ENCODE data around the gene GSTO2.

Gene GSTO2

DNA sequence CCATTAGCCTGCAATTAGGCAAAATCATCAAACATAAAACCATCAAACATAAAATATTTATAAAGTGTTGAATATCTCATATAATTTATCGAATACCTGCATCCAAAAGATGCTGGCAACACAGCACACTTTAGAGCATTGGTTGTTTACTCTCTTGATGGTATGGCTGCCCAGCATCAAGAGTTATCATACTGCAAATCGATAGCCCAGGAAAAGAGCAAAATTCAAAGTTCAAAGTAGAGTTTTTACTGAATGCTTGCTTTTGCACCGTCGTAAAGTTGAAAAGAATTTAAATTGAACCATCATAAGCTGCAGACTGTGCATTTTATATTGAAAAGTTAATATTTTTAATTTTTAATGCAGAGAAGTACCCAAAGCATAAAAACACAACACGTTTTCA is 4.2 kb upstream of the GSTO2 start:
- Histone ChIP-seq H3K27me3 (ENCODE audit: control insufficient read depth, insufficient read depth, low read length) (no peaks in the 10 kb centered on the region), H3K36me3 (ENCODE audit: control insufficient read depth, insufficient read depth, low read length) (peaks cover 73% of the 10 kb centered on the region), H3K9ac (ENCODE audit: low read depth, low read length) (no peak overlapping the region), H3K9me3 (ENCODE audit: control insufficient read depth, insufficient read depth, low read length) (no peaks in the 10 kb centered on the region), H3K4me1 (ENCODE audit: control insufficient read depth, insufficient read depth, low read length) (peaks cover 5% of the 10 kb centered on the region), H3K4me3 (ENCODE audit: low read depth, low read length) (no peak overlapping the region), H3K27ac (ENCODE audit: low read depth, low read length) (no peak overlapping the region)

DNA sequence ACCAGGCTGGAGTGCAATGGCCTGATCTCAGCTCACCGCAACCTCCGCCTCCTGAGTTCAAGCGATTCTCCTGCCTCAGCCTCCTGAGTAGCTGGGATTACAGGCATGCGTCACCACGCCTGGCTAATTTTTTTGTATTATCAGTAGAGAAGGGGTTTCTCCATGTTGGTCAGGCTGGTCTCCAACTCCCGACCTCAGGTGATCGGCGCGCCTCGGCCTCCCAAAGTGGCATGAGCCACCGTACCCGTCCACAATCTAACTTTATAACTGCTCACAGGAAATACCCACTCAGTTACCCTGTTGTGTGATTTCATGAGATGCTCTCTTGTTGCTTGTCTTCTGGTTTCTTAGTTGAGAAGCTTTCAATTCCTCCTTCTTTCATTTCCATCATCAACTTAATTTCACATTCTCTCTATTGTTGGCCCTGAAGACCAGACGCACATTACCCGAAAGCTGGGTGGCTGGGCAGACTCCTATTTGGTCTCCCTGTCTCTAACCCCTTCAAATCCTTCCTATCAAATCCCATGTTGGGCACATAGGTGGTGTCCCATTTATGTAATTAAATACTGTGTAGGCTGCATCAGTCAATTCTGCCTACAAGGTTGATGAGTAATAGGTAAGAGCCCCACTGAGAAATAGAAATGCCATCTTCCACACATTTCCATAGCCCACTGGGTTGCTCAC is 1.1 kb upstream of the GSTO2 start:
- H3K27me3 ChIP-seq (ENCODE audit: control insufficient read depth, insufficient read depth, low read length), result no peaks in the 10 kb centered on the region
- H3K4me1 ChIP-seq (ENCODE audit: control insufficient read depth, insufficient read depth, low read length), result peaks cover 5% of the 10 kb centered on the region
- H3K9ac ChIP-seq (ENCODE audit: low read depth, low read length), result peak overlapping the region; percentile 96
- H3K4me3 ChIP-seq (ENCODE audit: low read depth, low read length), result peak overlapping the region; percentile 93
- H3K27ac ChIP-seq (ENCODE audit: low read depth, low read length), result peak overlapping the region; percentile 85
- H3K36me3 ChIP-seq (ENCODE audit: control insufficient read depth, insufficient read depth, low read length), result peaks cover 44% of the 10 kb centered on the region
- H3K9me3 ChIP-seq (ENCODE audit: control insufficient read depth, insufficient read depth, low read length), result no peaks in the 10 kb centered on the region

DNA sequence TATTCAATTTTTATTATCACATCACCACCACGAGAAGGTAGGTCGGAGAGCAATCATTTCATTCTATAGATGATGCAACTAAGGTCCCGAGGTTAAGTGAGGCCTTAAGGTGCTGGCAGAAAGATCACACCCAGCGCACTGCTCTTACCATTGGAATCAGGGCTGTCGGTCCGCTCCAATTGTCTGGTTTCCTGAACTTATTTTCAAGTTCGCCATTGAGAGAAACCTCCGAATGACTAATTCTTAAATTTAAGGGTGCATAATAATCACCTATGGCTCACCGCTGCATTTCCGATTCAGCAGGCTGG is 625 bp upstream of the GSTO2 start:
- Histone ChIP-seq H3K4me3 (ENCODE audit: low read depth, low read length) (peak overlapping the region; percentile 93), H3K27me3 (ENCODE audit: control insufficient read depth, insufficient read depth, low read length) (no peaks in the 10 kb centered on the region; the same call in 1 of the 2 replicates), H3K4me1 (ENCODE audit: control insufficient read depth, insufficient read depth, low read length) (peaks cover 5% of the 10 kb centered on the region), H3K9me3 (ENCODE audit: control insufficient read depth, insufficient read depth, low read length) (no peaks in the 10 kb centered on the region), H3K27ac (ENCODE audit: low read depth, low read length) (peak overlapping the region; percentile 85), H3K9ac (ENCODE audit: low read depth, low read length) (peak overlapping the region; percentile 96), H3K36me3 (ENCODE audit: control insufficient read depth, insufficient read depth, low read length) (peaks cover 39% of the 10 kb centered on the region)

GRCh38 chr10:104273286-104273685 is 4.3 kb downstream of the GSTO2 start:
- Histone ChIP-seq H3K9ac (ENCODE audit: low read depth, low read length) (no peak overlapping the region), H3K4me3 (ENCODE audit: low read depth, low read length) (no peak overlapping the region), H3K36me3 (ENCODE audit: control insufficient read depth, insufficient read depth, low read length) (no peaks in the 10 kb centered on the region), H3K27me3 (ENCODE audit: control insufficient read depth, insufficient read depth, low read length) (peaks cover 11% of the 10 kb centered on the region), H3K9me3 (ENCODE audit: control insufficient read depth, insufficient read depth, low read length) (no peaks in the 10 kb centered on the region), H3K27ac (ENCODE audit: low read depth, low read length) (no peak overlapping the region), H3K4me1 (ENCODE audit: control insufficient read depth, insufficient read depth, low read length) (no peaks in the 10 kb centered on the region)

- H3K4me3 ChIP-seq (ENCODE audit: low read depth, low read length), result peak overlapping the region; percentile 57; the same call in 1 of the 2 replicates
- no peaks in the 10 kb centered on the region for H3K9me3 ChIP-seq (ENCODE audit: control insufficient read depth, insufficient read depth, low read length)
- no peaks in the 10 kb centered on the region for H3K4me1 ChIP-seq (ENCODE audit: control insufficient read depth, insufficient read depth, low read length)
- H3K9ac ChIP-seq (ENCODE audit: low read depth, low read length), result no peak overlapping the region
- H3K27me3 ChIP-seq (ENCODE audit: control insufficient read depth, insufficient read depth, low read length), result peaks cover 11% of the 10 kb centered on the region
- no peak overlapping the region for H3K27ac ChIP-seq (ENCODE audit: low read depth, low read length)
- no peaks in the 10 kb centered on the region for H3K36me3 ChIP-seq (ENCODE audit: control insufficient read depth, insufficient read depth, low read length)
Observed at GRCh38 chr10:104273899-104274575, 5.1 kb downstream of the GSTO2 start.

DNA sequence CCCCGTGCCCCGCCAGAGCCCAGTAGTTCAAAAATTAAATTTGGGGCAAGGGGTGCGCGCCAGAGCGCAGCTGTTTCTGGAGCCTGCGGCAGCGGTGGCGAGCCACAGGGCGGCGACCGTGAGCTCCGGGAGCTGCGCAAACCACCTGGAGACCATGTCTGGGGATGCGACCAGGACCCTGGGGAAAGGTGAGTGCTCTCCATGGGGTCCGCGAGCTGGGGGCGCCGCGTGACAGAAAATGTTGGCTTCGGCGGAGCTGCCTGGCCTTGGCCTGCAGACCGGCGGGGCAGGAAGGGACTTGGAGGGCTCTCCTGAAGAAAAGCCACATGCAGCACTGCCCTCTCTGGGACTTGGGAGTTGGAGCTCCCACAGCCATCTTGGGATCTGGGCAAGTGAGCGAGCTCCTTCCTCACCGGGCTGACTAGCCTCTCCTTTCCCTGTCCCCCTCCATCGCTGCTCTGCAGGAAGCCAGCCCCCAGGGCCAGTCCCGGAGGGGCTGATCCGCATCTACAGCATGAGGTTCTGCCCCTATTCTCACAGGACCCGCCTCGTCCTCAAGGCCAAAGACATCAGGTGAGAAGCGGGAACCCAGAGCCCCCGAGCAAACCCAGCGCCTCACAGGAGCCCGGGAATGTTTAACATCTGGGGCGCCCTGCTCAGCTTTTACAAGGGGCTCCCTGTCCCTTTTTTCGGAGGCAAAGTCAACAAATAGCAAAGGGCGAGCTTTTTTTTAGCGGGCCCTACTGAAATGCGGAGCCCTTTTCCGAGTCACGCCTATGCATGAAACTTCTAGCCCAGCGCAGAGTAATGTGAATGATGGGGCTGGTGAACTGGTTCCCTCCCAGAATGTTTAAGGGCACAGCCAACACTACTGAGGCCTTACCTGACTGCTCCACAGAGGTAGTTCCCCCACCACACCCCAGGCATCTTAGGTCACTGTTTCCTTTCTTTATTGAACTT is 6.1 kb downstream of the GSTO2 start:
- Histone ChIP-seq H3K27ac (ENCODE audit: low read depth, low read length) (no peak overlapping the region), H3K4me1 (ENCODE audit: control insufficient read depth, insufficient read depth, low read length) (no peaks in the 10 kb centered on the region), H3K4me3 (ENCODE audit: low read depth, low read length) (peak overlapping the region; percentile 57), H3K36me3 (ENCODE audit: control insufficient read depth, insufficient read depth, low read length) (no peaks in the 10 kb centered on the region), H3K9me3 (ENCODE audit: control insufficient read depth, insufficient read depth, low read length) (no peaks in the 10 kb centered on the region), H3K27me3 (ENCODE audit: control insufficient read depth, insufficient read depth, low read length) (peaks cover 11% of the 10 kb centered on the region), H3K9ac (ENCODE audit: low read depth, low read length) (peak overlapping the region; percentile 36; the same call in 1 of the 2 replicates)

GRCh38 chr10:104276192-104276591 is 7.2 kb downstream of the GSTO2 start:
- H3K4me1 ChIP-seq (ENCODE audit: control insufficient read depth, insufficient read depth, low read length), result no peaks in the 10 kb centered on the region
- no peak overlapping the region for H3K9ac ChIP-seq (ENCODE audit: low read depth, low read length)
- H3K27ac ChIP-seq (ENCODE audit: low read depth, low read length), result no peak overlapping the region
- no peaks in the 10 kb centered on the region for H3K9me3 ChIP-seq (ENCODE audit: control insufficient read depth, insufficient read depth, low read length)
- H3K36me3 ChIP-seq (ENCODE audit: control insufficient read depth, insufficient read depth, low read length), result no peaks in the 10 kb centered on the region
- no peak overlapping the region for H3K4me3 ChIP-seq (ENCODE audit: low read depth, low read length)
- peaks cover 11% of the 10 kb centered on the region for H3K27me3 ChIP-seq (ENCODE audit: control insufficient read depth, insufficient read depth, low read length)

DNA sequence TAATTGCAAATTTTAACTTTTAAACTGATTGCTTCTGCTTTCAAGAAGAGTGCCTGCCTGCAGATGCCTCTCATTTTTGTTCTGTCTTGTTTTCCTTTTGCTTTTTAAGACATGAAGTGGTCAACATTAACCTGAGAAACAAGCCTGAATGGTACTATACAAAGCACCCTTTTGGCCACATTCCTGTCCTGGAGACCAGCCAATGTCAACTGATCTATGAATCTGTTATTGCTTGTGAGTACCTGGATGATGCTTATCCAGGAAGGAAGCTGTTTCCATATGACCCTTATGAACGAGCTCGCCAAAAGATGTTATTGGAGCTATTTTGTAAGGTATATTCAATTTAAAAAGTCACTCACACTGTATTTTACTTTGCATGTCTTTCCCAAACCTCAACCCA is 8.8 kb downstream of the GSTO2 start:
- Histone ChIP-seq H3K4me3 (ENCODE audit: low read depth, low read length) (no peak overlapping the region), H3K36me3 (ENCODE audit: control insufficient read depth, insufficient read depth, low read length) (no peaks in the 10 kb centered on the region), H3K27me3 (ENCODE audit: control insufficient read depth, insufficient read depth, low read length) (peaks cover 11% of the 10 kb centered on the region), H3K27ac (ENCODE audit: low read depth, low read length) (no peak overlapping the region), H3K9ac (ENCODE audit: low read depth, low read length) (no peak overlapping the region), H3K4me1 (ENCODE audit: control insufficient read depth, insufficient read depth, low read length) (no peaks in the 10 kb centered on the region), H3K9me3 (ENCODE audit: control insufficient read depth, insufficient read depth, low read length) (no peaks in the 10 kb centered on the region)

DNA sequence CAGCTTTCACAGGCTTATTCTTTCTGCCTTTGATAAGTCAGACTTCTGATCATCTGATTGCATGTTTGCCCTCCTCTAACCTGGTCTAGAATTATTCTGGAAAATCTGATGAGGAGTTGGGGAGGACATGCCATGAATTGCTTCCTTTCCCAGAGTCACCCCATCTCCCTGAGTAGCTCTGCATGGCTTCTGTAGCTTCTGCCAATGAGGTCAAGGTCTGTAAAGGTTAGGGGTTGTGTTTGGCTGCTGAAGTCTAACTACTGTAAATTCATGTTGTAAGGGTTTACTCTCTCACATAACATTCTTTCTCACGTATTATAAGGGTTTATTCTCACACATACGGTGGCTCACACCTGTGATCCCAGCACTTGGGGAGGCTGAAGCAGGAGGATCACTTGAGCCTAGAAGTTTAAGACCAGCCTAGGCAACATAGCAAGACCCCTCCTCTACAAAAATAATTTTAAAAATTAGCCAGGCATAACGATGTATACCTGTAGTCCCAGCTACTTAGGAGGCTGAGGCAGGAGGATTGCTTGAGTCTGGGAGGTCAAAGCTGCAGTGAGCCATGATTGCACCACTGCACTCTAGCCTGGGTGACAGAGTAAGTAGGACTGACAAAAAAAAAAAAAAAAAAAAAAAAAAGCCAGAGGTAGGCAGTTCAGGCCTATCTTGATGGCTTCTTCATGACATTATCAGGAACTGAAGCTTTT is 10.7 kb downstream of the GSTO2 start:
- H3K36me3 ChIP-seq (ENCODE audit: control insufficient read depth, insufficient read depth, low read length), result no peaks in the 10 kb centered on the region
- peaks cover 11% of the 10 kb centered on the region for H3K27me3 ChIP-seq (ENCODE audit: control insufficient read depth, insufficient read depth, low read length)
- no peak overlapping the region for H3K9ac ChIP-seq (ENCODE audit: low read depth, low read length)
- H3K4me3 ChIP-seq (ENCODE audit: low read depth, low read length), result no peak overlapping the region
- H3K27ac ChIP-seq (ENCODE audit: low read depth, low read length), result no peak overlapping the region
- no peaks in the 10 kb centered on the region for H3K9me3 ChIP-seq (ENCODE audit: control insufficient read depth, insufficient read depth, low read length)
- H3K4me1 ChIP-seq (ENCODE audit: control insufficient read depth, insufficient read depth, low read length), result no peaks in the 10 kb centered on the region

- H3K27me3 ChIP-seq (ENCODE audit: control insufficient read depth, insufficient read depth, low read length), result no peaks in the 10 kb centered on the region
- no peak overlapping the region for H3K9ac ChIP-seq (ENCODE audit: low read depth, low read length)
- H3K4me1 ChIP-seq (ENCODE audit: control insufficient read depth, insufficient read depth, low read length), result no peaks in the 10 kb centered on the region
- no peaks in the 10 kb centered on the region for H3K36me3 ChIP-seq (ENCODE audit: control insufficient read depth, insufficient read depth, low read length)
- H3K9me3 ChIP-seq (ENCODE audit: control insufficient read depth, insufficient read depth, low read length), result no peaks in the 10 kb centered on the region
- no peak overlapping the region for H3K4me3 ChIP-seq (ENCODE audit: low read depth, low read length)
- no peak overlapping the region for H3K27ac ChIP-seq (ENCODE audit: low read depth, low read length)
Observed at GRCh38 chr10:104281694-104282093, 12.7 kb downstream of the GSTO2 start.

Measured in HUES48 (cell line).